HG02623 (cell line): ENCODE results near the gene PROS1.

Experiments
- ATAC-seq: cut with Tn5 transposase; IDR thresholded peaks from one replicate; pipeline ENCODE4 v1.9.1; 2021; ENCODE audit warnings: moderate library complexity; ENCODE audit not compliant: unreplicated experiment

The PROS1 gene

DNA sequence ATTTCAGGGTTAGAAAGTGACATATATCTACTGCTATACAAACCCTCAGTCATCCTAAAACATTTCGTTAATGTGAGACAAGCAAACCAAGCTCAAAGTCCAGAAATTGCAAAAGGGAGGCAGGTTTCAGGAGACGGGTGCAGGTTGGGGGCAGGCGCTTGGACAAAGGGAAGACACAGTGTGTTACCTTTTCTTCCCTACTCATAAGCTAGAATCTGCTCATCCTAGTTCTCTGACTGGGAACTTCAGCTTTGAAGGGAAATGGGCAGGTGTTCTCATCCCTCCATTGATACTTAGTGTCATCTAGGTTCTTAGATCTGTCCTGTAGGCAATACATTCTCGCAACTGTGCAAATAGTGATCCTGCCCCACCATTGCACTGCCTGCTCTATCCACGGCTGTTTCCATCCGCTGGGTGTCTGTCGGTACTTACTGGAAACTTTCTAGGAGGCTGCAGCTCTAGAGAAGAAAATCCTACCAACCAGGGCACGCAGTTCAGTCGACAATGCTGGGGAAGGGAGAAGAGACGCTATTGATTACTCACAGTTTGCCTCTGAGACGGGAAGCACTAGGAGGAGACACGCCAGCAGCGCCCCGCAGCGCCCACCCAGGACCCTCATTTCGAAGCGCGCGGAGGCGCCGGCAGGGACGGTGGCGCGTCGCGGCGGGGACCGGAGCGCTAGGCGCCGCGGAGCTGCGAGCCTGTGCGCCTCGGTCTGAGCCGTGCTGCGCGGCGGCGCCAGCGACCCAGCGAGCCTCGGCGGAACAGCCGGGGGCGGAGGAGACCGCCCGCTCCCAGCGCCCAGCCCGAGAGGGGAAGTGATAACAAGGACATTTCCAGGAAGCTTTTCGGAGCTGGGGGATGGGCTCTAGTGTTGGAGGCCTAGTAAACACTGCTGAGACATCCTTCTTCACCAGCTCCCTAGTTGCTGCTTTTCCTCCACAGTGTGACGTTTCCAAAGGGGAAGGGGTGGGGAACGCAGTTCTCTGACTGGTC, at the start of gene PROS1:
Gene PROS1 (minus strand): TSS at position 766 of the 996 bp plus-strand sequence. CDS start 147 bp downstream, at position 619.
- peak; percentile 82 for ATAC-seq

DNA sequence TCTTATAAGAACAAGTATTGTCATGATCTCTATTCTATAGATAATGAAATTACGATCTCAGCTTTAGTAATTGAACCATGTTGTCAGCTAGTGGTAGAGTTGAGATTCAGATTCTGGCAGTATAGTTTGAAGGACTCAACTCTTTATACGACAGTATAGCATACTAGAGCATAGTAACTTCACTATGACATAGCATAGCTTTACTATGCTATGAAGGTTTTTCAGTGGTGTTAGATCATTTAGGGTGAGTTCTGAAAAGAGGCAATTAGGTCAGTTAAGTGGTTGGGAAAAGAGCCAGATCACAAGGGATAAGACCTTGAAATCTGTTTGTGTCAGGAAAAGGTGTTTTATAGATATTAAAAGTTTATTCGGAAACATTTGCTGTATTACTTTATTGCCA, 46.6 kb upstream of the PROS1 start:
- ATAC-seq = no peak

DNA sequence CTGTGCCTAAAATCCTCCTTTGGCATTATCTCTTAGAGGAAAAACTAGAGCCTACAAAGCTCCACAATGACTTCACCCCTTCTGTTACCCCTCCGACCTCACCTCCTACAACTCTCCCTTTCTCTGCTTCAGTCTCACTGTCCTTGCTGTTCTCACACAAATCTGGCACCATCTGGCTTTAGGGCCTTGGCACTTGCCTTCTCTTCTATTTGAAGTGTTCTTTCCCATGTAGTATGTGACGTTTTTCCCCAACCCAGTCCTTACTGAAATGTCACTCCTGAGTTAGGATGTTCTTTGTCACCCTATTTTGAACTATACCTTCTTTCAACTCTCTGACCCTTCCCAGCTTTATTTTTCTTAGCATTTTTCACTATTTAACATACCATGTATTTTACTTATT, 46.0 kb upstream of the PROS1 start:
- no peak for ATAC-seq

DNA sequence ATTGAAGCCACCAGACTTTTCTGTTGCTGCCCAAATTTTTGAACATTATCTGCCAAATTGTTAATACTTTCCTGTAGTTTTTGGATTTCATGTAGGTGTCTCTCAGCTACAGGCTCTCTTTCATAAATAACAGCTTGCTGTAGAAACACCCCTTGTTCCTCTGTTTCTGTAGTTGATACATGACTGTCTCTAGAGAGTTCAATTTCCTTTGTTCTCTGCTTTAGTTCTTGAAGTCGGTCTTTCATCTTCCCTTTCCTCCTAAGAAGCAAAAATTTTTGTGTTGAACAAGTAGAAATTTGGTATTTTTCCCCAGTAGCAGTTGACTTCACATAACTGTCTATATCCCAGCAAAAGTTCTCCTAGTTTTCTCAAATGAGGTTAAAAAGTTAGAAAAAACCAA, 41.3 kb upstream of the PROS1 start:
- ATAC-seq = no peak

DNA sequence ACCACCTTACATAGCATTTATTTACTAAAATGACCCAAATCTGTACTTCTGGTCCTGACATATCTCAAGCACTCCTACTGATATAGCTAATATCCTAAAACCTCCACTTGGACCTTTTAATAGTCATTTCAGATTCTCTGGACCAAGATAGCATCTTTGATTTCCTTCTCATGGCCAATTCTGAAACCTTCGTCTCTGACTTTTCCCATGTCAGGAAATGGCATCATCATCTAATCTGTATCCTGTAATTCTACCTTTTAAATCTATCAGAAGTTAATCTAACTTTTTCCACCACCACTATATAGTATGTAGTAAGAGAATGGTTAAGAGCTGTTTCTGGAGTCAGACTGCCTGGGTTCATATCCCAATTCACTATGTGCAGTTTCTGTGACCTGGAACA, 38.5 kb upstream of the PROS1 start:
- ATAC-seq = no peak

DNA sequence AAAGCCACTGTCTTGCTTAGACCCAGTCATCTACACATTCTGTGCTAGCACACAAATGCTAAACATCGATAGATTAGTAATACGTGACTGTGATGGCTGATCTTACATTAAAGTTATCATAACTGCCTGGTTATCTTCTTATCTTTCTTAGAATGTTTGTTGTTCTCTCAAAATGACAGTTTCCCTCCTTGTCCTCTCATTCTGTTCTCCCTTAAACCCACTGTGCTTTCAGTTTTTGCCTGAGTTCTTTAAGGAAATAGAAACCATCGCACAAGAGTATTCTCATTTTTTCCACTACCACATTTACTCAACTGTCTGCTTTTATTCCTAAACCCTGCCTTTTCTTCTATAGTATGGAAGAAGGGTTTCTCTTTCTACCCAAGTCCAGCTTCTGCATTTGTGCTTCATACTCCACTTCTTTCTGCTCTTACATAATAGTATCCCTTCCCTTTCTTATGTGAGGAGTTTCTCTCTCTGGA, 37.6 kb upstream of the PROS1 start:
- no peak for ATAC-seq

DNA sequence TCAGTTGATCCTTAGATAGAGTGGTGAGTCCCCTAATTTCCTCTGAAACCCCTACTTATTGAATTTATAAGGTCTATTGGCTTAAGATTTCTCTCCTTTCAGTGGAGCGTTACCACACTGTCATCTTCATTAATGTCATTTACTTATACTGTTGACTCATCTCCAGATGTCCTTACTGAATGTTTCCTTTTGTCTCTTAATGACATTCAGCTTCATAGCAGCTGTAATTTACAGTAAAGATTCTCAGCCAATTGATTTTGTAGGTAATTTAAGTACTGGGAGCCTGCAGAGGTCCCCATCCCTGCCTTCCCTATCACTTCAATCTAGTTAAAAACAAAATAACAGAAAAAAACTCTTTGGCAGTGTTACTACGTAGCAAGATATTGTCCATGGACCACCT, 35.9 kb upstream of the PROS1 start:
- ATAC-seq = no peak

DNA sequence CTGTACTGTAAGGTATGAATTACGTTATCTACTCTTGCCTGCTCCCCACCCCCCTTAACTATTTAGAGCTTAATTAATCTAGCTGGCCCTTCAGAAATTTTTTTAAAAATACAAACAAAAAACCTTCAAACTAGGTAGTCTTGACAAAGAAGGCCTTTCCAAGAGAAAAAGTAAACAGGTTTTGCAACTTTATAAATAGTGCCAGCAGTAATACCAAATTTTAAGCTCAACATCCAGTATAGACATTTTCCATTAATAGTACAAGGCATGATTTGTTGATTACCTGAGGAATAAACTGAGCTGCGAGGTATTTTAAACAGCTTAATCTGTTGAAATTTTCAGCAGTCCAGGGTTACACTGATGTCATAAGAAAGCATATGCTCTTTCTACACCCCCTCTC, 34.6 kb upstream of the PROS1 start:
- ATAC-seq = no peak

DNA sequence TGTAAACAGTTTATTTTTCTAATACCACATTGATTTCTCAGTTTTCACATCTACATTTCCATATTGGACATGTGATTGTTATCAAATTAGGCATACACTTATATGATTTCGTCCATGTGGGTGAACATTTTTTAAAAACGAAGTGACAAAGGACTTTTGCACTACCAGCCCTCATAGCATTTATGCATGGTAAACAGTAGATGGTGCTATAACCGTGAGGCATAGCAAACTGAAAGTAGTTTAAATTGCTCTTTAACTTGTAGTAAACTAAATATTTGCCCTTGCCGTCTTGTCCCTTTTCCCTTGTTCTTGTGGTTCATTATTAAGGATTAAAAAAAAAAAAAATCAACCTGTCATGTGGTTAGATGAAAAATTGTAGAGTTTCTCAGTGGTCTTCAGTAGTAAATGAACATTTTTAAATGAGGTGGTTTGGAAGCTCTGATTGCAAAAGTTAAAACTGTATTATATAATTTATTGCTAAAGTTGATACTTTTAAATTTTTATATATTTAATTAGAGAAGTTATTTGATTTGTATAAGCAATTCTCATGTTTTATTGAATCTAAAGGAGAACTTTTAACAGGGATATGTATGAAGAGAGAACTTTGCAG, 30.7 kb upstream of the PROS1 start:
- ATAC-seq = peak; percentile 97

DNA sequence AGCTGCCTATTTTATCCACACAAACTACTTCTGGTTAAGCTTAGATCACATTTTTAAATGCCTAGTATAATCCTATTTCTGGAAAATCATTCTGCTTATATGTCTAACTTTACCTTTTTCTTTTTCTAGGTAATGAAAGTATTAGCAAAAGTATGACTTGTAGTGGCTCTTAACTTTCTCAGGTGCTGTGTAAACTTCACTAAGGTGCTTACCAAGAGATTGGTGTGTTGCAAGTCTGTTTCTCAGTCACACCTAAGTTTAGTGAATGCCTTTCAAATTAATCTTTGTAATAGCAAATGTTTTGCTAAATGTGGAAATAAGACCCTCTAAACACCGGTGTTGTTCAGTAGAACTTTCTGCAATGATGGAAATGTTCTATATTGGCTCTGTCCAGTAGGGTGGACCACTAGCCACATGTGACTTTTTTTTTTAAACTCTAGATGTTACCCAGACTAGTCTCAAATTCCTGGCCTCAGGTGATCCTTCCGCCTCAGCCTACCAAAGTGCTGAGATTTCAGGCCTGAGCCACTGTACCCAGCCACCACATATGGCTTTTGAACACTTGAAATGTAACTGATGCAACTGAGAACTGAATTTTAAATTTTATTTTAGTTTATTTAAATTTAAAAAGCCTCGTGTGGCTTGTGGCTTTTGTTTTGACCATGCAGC, 28.3 kb upstream of the PROS1 start:
- no peak for ATAC-seq

DNA sequence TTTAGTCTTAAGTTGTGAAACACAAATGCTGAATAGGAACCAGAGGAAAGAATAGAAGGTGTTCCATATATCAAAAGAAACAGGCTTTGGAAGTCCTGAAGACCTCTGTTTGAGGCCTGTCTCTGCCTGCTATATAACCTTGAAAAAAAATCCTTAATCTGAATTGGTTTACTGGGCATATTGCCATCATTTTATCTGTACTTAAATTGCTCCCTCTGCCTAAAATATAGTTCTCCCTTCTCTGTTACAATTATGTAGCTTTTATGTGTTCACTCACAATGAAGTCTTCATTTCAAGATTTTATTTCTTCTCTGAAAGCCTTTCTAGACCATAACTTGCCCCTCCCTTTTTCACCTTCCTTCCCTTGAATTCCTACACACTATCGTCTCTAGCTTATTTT, 27.5 kb upstream of the PROS1 start:
- ATAC-seq = no peak

DNA sequence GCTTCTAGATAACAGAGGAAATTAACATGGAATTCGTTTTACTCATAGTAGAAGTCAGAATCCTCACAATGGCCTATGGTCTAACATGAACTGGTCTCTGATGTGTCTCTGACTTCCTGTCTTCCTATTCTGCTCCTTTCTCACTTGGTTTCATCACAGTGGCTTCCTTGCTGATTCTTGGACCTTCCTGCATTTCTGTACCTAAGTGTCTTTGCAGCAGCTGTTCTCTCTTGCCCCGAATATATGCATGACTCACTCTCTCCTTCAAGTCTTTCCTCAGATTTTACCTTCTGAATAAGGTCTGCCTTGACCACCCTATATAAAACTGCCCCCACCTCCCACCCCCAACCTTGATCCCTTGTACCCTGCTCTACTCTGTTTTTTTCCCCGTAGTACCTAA, 20.4 kb upstream of the PROS1 start:
- ATAC-seq = no peak

DNA sequence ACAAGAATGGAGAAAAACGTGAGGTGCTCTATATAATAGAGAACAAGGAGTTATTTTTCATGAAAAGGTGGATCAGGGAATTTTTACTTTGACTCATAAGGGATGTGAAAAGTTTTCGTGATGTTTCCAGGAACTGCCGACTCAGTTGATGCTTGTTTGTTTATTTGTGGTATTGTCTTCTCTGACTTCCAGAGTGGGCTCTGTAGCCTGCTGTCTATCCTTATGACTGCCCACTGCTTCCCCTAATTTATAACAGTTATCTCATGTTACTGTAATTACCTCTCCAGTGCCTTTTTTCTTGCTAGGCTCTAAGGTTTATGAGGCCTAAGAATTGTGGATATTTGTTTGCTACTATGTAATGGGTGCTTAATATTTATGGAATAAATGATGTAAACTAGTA, 18.5 kb upstream of the PROS1 start:
- no peak for ATAC-seq

DNA sequence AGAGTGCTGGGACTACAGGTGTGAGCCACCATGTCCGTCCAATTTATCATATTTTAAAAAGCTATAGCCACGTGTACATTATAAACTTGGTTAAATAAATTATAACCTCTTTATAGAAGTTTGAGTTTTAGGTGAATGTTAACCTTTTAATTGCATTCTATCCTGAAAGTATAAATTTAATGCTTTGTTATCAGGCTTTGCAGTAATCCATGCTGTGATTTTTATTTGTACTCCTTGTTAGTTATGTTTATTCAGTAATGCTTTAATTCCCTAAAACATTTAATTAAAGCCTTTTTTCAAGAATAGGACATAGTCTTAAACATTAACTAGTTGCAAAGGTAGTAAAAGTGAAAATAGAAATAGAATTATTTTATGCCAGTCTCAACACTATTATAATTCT, 17.9 kb upstream of the PROS1 start:
- no peak for ATAC-seq

DNA sequence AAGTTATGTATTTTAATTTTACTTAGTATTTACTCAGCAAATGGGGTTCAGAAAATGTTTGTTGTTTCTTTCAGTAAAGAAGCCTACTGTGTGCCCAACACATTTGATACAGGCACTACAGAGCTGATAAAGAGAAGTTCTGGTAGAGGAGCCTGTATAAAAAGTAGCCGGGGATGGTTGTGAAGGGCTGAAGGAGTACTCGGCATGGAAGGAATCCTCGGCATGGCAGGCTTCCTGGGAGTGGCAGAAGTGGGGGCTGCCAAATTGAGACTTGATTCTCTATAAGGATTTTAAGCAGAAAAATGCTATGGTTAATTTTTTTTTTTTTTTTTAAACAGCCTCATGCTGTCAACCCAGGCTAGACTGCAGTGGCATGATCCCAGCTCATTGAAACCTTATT, 15.5 kb upstream of the PROS1 start:
- no peak for ATAC-seq

DNA sequence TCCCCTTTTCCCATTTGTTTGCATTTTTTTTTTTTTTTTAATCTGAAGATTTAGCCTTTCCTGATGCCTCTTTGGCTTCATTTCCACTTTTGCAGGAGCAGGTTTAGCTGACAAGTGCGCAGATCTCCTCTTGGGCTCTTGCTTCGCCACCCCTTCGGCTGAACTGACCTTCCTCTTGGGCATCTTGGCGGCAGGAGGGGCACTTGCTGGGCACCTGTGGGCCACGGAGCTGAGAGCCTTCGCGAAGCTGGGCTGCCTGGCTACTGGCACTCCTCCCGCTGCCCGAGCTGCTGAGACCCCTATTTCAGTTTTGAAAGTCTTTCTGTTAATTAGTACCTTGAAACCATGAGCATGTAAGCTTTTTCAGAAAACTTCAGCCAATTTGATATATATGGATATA, 15.1 kb upstream of the PROS1 start:
- no peak for ATAC-seq

DNA sequence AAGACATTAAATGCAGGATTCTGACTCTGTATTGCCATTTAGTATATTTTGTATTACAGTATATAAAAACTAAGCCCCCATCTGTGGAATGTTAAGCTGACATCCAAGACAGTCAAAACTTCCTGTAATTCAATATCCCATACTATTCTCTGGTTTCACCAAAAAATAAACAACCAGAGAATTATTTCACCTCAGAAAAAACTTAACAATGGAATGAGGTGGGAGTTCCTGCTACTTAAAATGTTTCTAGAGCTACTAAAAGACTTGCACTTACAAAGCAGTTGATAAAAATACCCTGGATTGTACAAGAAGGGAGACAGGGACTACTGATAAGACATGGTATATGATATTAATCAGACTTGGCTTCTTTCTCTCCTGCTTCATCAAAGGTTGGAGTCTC, 14.6 kb upstream of the PROS1 start:
- ATAC-seq = no peak

DNA sequence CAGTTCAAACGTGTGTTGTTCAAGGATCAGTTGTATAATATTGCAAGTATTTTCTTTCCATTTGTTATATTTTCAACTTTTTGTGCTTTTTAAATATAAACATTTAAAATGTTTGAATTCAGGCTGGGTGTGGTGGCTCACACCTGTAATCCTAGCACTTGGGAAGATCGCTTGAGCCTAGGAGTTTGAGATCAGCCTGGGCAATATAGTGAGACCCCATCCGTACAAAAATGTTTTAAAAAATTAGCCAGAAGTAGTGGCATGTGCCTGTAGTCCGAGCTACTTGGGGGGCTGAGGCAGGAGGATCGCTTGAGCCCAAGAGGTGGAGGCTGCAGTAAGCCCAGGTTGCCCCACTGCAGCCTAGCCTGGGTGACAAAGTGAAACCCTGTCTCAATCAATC, 10.9 kb upstream of the PROS1 start:
- ATAC-seq = no peak

DNA sequence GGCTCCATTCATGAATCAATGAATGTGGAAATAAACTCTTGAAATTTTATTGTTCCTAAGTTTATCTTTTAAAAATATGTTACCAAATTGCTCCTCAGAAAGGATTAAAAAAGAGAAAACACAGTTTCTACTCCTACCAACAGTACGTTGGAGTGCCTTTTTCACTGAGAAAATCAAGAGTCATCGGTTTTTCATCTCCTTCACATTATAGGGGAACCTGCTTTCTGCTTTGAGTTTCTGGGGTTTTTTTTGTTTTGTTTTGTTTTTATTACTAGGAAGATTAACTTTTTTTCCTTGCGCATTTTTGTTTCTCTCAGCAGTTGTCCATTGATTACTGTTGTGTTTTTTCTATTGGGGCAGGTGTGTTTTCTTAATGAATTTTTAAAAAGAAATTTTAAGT, 9.7 kb upstream of the PROS1 start:
- ATAC-seq = no peak

DNA sequence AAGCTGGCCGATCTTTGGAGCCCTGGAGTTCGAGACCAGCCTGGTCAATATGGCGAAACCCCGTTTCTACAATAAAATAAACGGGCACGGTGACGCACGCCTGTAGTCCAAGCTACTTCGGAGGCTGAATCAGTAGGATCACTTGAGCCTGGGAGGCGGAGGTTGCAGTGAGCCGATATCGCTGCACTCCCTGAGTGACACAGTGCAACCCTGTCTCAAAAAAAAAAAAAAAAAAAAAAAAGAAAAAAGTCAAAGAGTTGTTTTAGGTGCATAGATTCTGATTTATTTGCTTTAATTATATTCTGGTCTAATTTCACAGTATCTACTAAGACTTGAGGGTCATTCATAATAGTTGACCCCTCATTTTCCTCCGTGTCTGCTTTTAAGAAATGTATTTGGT, 8.0 kb upstream of the PROS1 start:
- no peak for ATAC-seq

DNA sequence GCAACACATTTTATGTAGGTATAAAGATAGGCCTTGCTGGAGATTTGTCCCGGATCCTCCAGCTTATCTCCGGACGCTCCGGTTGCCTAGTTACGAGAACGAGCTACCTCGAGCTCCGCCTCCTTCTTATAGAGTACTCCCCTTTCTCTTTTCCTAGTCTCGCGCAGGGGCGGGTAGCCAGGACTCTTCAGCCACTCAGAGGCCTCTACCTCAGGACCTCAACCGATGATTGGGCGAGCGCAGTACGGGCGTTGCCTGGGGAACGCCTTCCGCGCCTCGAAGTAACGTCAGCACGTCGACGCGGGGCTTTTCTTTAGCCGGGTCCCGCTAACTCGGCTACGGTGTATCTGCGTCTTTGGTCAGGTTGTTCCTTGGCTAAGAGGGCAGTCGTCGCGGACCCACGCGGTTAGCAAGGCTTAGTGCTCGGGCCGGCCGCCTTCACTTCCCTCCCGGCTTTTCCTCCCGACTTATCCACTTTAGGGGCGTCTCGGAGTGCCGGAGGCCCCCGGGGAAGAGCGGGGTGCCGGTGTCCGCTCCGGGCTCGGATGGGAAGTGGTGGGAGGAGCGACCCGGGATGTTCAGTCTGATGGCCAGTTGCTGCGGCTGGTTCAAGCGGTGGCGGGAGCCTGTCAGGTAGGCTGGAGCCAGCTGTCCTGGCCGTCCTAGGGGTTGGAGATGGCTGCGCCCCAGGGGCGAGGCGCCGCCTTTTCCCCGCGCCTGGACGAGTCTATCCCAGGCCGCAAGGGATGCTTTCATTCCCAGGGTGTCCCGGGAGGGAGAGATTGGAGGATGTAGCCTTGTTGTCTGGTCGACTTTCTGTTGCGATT, 6.4 kb upstream of the PROS1 start, which contains the start of gene ARL13B:
Gene ARL13B (plus strand): TSS at position 306 of the 827 bp plus-strand sequence. CDS start 269 bp downstream, at position 575.
- ATAC-seq = peak; percentile 100
